ENCODE data around the gene ITSN2.

The ITSN2 gene

DNA sequence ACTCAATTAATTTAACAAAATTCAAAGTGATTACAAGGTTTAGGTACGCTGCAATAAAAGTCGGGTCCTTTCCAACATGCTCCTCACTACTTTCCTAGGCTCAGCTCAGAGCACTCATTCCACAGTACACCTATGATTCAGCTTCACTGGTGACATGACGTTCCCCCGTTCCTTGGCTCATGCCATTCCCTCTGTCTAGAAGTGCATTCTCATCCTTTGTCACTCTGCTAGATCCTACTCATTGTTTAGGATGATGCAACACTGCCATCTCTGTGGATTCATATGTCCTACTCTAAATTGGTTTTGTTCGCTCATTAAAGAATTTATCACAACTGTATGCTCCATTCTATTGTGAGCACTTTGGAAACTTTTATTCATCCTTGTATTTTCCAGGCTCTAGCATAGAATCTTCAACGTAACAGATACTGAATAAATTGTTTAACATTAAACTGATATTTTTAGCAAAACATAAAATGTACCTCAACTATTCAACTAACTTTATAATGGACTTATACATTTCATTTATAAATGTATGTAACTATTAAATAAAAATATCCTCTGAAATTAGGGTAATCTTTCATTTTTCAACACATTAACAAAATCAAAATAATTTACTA, 106.9 kb downstream of the ITSN2 start:
- Histone ChIP-seq H3K4me3 (no peak overlapping the region), H3K27ac (no peak overlapping the region)
- DNase-seq (ENCODE audit: low spot score) = no peak
- TF ChIP-seq, protein P1, sequence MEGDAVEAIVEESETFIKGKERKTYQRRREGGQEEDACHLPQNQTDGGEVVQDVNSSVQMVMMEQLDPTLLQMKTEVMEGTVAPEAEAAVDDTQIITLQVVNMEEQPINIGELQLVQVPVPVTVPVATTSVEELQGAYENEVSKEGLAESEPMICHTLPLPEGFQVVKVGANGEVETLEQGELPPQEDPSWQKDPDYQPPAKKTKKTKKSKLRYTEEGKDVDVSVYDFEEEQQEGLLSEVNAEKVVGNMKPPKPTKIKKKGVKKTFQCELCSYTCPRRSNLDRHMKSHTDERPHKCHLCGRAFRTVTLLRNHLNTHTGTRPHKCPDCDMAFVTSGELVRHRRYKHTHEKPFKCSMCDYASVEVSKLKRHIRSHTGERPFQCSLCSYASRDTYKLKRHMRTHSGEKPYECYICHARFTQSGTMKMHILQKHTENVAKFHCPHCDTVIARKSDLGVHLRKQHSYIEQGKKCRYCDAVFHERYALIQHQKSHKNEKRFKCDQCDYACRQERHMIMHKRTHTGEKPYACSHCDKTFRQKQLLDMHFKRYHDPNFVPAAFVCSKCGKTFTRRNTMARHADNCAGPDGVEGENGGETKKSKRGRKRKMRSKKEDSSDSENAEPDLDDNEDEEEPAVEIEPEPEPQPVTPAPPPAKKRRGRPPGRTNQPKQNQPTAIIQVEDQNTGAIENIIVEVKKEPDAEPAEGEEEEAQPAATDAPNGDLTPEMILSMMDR (IDR thresholded peaks at IDR 0.05) = no peak

DNA sequence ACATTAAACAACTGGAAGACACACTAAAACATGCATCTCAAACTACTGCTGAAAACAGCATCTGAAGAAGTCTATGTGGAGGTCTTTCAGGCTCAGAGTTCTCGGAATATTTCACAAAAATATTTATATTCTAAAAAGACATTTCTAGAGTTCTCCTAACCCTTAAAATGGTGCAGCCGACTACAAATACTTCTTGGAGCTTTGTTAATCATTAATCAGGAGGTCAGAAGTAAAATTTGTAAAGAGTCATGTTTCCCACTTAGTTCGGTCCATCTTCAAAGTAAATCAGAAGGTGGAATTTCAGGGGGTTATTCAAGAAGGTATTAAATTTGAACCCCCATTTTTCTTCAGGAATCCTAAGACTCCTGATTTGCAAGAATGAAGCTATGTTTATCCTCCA, 112.7 kb downstream of the ITSN2 start:
- DNase-seq (ENCODE audit: low spot score) = no peak
- TF ChIP-seq, protein P1 (IDR thresholded peaks at IDR 0.05) = no peak
- H3K27ac ChIP-seq = no peak overlapping the region

DNA sequence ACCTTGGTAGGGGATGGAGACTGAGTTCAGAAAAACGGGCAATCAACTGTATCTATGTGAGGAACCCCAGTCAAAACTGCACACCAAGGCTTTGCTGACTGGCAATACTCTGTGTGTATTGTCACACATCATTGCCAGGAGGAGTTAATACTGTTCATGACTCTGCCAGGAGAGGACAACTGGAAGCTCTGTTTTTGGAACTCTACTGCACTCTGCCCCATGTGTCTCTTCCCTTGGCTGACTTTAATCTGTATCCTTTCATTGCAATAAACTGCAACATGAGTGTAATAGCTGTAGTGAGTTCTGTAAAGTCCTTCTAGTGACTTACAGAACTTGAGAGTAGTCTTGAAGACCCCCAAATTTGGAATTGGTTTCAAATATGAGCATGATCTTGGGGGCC, 113.2 kb downstream of the ITSN2 start:
- no peak for DNase-seq (ENCODE audit: low spot score)
- Histone ChIP-seq H3K4me3 (no peak overlapping the region), H3K27ac (no peak overlapping the region)
- TF ChIP-seq, protein P1 (IDR thresholded peaks at IDR 0.05) = no peak

More for the DNA sequence above, 112.7 kb downstream of the ITSN2 start:
- no peak overlapping the region for H3K4me3 ChIP-seq

DNA sequence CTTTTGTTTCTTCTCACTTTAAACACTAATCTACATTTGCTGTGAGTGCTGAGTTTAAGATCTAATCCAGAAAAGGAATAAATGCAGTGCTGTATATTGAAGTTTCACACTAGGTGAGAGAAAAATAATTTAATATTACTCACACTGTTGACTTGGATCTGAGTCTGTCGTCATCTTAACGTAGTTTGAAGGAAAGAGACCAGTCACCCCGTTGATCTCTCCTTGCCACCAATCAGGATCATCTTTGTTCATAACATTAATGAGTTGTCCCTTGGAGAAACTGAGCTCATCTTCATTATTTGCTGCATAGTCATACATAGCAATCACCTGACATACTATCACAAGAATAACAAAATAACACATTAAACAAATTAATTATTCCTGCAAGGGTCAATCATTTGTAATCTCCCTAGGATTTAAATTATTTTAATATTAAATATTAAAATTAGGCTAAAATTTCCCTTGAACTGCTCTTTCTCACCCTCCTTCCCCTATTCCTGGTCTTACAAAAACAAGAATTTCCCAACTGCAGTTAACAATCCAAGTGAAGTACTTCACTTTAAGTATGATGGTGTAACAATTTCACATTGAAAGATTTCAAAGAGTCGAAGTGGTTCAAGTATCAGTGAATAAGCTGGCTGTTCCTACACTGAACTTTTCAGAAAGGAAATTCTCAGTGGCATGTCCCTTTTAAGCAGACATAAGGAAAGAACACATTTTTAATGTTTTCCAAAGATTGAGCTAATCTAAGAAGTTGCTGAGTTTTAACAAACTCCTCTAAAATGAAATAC, 114.2 kb downstream of the ITSN2 start:
- TF ChIP-seq, protein P1 (IDR thresholded peaks at IDR 0.05) = no peak
- Histone ChIP-seq H3K27ac (no peak overlapping the region), H3K4me3 (no peak overlapping the region)
- DNase-seq (ENCODE audit: low spot score) = no peak

DNA sequence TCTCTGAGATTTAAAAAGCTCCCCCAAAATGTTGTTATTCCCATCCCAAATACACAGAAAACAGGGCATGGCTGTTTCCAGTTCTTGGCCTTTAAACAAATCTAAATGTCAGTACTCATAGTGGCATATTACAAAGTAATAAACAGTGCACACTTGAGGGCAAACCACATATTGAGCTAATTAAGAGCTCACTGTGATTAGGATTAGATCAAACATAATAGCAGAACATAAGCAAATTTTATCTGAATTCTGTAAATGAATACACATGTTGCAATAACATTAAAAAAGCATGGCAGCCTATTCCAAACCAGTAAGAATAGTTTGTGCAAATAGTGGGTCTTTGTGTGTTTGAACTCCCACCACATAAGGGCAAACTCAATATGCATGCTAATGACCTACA, 118.8 kb downstream of the ITSN2 start:
- DNase-seq (ENCODE audit: low spot score) = no peak
- Histone ChIP-seq H3K27ac (no peak overlapping the region), H3K4me3 (no peak overlapping the region)
- TF ChIP-seq, protein P1 (IDR thresholded peaks at IDR 0.05) = no peak

DNA sequence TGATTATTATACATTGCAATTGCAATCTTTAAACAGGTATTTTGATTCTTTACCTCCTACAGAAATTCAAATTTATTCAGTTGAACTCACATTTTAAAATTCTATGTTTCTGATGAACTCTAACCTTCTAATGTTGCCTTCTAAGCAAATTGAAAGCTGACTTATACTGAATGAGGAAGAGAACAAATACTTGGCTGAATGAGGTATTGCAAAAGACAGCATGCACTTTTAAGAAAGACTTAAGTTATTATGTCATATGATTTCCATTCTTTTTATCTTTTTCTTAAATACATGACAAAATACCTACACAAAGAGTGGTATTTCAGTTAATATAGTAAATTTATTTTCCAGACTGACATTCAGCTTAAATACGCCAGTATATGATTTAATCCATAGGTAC, 120.8 kb downstream of the ITSN2 start:
- H3K4me3 ChIP-seq = no peak overlapping the region
- no peak for DNase-seq (ENCODE audit: low spot score)
- TF ChIP-seq, protein P1 (IDR thresholded peaks at IDR 0.05) = no peak
- H3K27ac ChIP-seq = no peak overlapping the region

DNA sequence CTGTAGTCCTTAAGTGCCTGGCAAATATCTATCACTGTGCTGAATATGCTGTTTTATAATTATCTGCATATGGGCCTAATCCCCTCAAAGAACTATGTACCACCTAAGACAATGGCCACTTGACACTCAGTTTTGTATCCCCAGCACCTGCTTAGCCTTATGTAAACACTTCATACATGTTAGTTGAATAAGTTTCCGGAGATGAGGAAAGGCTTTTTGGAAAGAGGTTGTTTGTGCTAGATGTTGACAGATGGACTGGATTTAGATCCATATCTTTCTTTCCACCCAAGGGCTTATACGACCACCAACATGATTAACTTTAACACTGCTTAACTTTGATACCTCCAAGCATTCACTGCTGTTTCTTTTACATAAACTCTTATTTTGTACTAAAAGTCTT, 122.2 kb downstream of the ITSN2 start:
- DNase-seq (ENCODE audit: low spot score) = no peak
- H3K4me3 ChIP-seq = no peak overlapping the region

More for the DNA sequence above, 122.2 kb downstream of the ITSN2 start:
- H3K27ac ChIP-seq = no peak overlapping the region
- TF ChIP-seq, protein P1 (IDR thresholded peaks at IDR 0.05) = no peak
